Upper lobe of left lung (tissue), 4 donors: Measurements from ENCODE around the gene WAPL.

Experiments
- EP300 ChIP-seq, 4 donors: sonication (generic); formaldehyde crosslinking; IDR thresholded peaks; one replicate each; pipeline ENCODE4 v1.5.1; 2017; ENCODE audit warnings: antibody characterized with exemption in 4 of 4, control low read depth in 2 of 4
- POLR2AphosphoS5 ChIP-seq, 2 donors: sonication (generic); formaldehyde crosslinking; IDR thresholded peaks; one replicate each; pipeline ENCODE4 v1.5.1; 2017; ENCODE audit warnings: antibody characterized with exemption in 2 of 2

GRCh38 chr10:86545101-86545500 lies 23.5 kb upstream of the WAPL start:
- TF ChIP-seq EP300 (IDR thresholded peaks at IDR 0.05) (no peak), POLR2AphosphoS5 (IDR thresholded peaks at IDR 0.05) (no peak)
